ENCODE results near the gene HCRTR1.

HCRTR1 gene

GRCh38 chr1:31624309-31624708 lies 6.8 kb downstream of the HCRTR1 start:
- TF ChIP-seq TAF1 (IDR thresholded peaks at IDR 0.05; ENCODE audit: low read depth) (no peak), RAD21 (IDR thresholded peaks at IDR 0.05; ENCODE audit: low read depth) (no peak), YY1 (IDR thresholded peaks at IDR 0.05; ENCODE audit: low read depth) (no peak), CEBPB (IDR thresholded peaks at IDR 0.05) (no peak), USF1 (IDR thresholded peaks at IDR 0.05) (no peak), EP300 (IDR thresholded peaks at IDR 0.05; ENCODE audit: borderline replicate concordance) (no peak), EGR1 (IDR thresholded peaks at IDR 0.05) (no peak), ZBTB7A (IDR thresholded peaks at IDR 0.05; ENCODE audit: low read depth) (no peak), FOXM1 (IDR thresholded peaks at IDR 0.05; ENCODE audit: borderline replicate concordance, low read depth) (no peak)

GRCh38 chr1:31624731-31625514 lies 7.4 kb downstream of the HCRTR1 start:
- TF ChIP-seq CREB1 (IDR thresholded peaks at IDR 0.05; ENCODE audit: low read depth) (no peak), YY1 (IDR thresholded peaks at IDR 0.05; ENCODE audit: low read depth) (no peak), EGR1 (IDR thresholded peaks at IDR 0.05) (no peak), TAF1 (IDR thresholded peaks at IDR 0.05; ENCODE audit: low read depth) (no peak), MAX (IDR thresholded peaks at IDR 0.05) (no peak), CEBPB (IDR thresholded peaks at IDR 0.05) (no peak), FOXM1 (IDR thresholded peaks at IDR 0.05; ENCODE audit: borderline replicate concordance, low read depth) (no peak), ZBTB7A (IDR thresholded peaks at IDR 0.05; ENCODE audit: low read depth) (no peak), REST (IDR thresholded peaks at IDR 0.05; ENCODE audit: low read depth) (no peak)

- TF ChIP-seq REST (IDR thresholded peaks at IDR 0.05; ENCODE audit: low read depth) (no peak), RAD21 (IDR thresholded peaks at IDR 0.05; ENCODE audit: low read depth) (no peak), CEBPB (IDR thresholded peaks at IDR 0.05) (no peak), ZBTB7A (IDR thresholded peaks at IDR 0.05; ENCODE audit: low read depth) (no peak), EP300 (IDR thresholded peaks at IDR 0.05; ENCODE audit: borderline replicate concordance) (no peak), FOXM1 (IDR thresholded peaks at IDR 0.05; ENCODE audit: borderline replicate concordance, low read depth) (no peak)
Measured at GRCh38 chr1:31625561-31626222, 8.2 kb downstream of the HCRTR1 start.

- TF ChIP-seq MAX (IDR thresholded peaks at IDR 0.05) (no peak), EP300 (IDR thresholded peaks at IDR 0.05; ENCODE audit: borderline replicate concordance) (no peak), EGR1 (IDR thresholded peaks at IDR 0.05) (no peak), RAD21 (IDR thresholded peaks at IDR 0.05; ENCODE audit: low read depth) (no peak), TCF12 (IDR thresholded peaks at IDR 0.05; ENCODE audit: low read depth) (no peak), CREB1 (IDR thresholded peaks at IDR 0.05; ENCODE audit: low read depth) (no peak), FOXM1 (IDR thresholded peaks at IDR 0.05; ENCODE audit: borderline replicate concordance, low read depth) (no peak), USF1 (IDR thresholded peaks at IDR 0.05) (no peak)
Measured at GRCh38 chr1:31626223-31627207, 9.0 kb downstream of the HCRTR1 start.

GRCh38 chr1:31627301-31627929 lies 9.9 kb downstream of the HCRTR1 start:
- TF ChIP-seq YY1 (IDR thresholded peaks at IDR 0.05; ENCODE audit: low read depth) (no peak), RAD21 (IDR thresholded peaks at IDR 0.05; ENCODE audit: low read depth) (no peak), EGR1 (IDR thresholded peaks at IDR 0.05) (no peak), USF1 (IDR thresholded peaks at IDR 0.05) (no peak), TEAD4 (IDR thresholded peaks at IDR 0.05) (no peak)
